Measurements from ENCODE around the gene ZNF343. TPM values are rescaled to one million over a fixed set of nuclear protein-coding genes. Genes with fewer than 3 reads are reported as not detected.
"Not testable (repeated sequence)": the region's sequence is repeated elsewhere in the genome, so short reads cannot be mapped to it uniquely, and the experiment has no call there.

The ZNF343 gene
- total RNA-seq, 4 donors from 2014 or later: 6.8 to 14.8 (median 8.4) TPM

- no peak for DNase-seq (ENCODE audit: low spot score)
- TF ChIP-seq CTCF (IDR thresholded peaks at IDR 0.05): no peak
- no peak for ATAC-seq (ENCODE audit: low FRiP score)
These were observed 710 bp upstream of the ZNF343 start for GRCh38 chr20:2509468-2509781.

GRCh38 chr20:2507875-2508630 lies 662 bp downstream of the ZNF343 start:
- no peak for TF ChIP-seq CTCF (IDR thresholded peaks at IDR 0.05)
- ATAC-seq (ENCODE audit: low FRiP score) (peak; percentile 33), DNase-seq (ENCODE audit: low spot score) (no peak)

DNA sequence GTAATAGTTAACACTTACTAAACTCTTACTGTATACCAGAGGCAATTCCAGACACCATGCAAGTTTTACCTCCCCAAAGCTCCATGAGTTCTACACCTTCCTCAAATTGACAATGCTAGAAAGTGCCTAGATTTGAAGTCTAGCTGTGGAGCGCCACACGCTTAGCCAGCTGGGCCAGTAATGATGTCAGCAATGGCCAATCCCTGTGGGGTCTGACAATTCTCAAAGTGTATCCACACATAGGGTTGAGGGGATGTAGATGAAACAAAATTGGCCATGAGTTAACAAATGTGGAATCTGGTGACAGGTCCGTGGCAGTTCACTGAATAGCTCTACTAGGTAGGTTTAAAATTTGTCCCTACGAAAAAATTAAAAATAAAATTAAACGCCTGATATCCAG lies 1.3 kb downstream of the ZNF343 start:
- no peak for DNase-seq (ENCODE audit: low spot score)
- no peak for TF ChIP-seq CTCF (IDR thresholded peaks at IDR 0.05)
- no peak for ATAC-seq (ENCODE audit: low FRiP score)

DNA sequence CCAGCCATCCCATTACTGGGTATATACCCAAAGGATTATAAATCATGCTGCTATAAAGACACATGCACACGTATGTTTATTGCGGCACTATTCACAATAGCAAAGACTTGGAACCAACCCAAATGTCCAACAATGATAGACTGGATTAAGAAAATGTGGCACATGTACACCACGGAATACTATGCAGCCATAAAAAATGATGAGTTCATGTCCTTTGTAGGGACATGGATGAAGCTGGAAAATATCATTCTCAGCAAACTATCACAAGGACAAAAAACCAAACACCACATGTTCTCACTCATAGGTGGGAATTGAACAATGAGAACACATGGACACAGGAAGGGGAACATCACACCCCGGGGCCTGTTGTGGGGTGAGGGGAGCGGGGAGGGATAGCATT lies 2.3 kb downstream of the ZNF343 start:
- DNase-seq (ENCODE audit: low spot score); ATAC-seq (ENCODE audit: low FRiP score): not testable (repeated sequence)

DNA sequence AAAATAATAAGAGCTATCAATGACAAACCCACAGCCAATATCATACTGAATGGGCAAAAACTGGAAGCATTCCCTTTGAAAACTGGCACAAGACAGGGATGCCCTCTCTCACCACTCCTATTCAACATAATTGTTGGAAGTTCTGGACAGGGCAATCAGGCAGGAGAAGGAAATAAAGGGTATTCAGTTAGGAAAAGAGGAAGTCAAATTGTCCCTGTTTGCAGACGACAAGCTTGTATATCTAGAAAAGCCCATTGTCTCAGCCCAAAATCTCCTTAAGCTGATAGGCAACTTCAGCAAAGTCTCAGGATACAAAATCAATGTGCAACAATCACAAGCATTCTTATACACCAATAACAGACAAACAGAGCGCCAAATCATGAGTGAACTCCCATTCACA lies 3.9 kb downstream of the ZNF343 start:
- ATAC-seq (ENCODE audit: low FRiP score): not testable (repeated sequence)

DNA sequence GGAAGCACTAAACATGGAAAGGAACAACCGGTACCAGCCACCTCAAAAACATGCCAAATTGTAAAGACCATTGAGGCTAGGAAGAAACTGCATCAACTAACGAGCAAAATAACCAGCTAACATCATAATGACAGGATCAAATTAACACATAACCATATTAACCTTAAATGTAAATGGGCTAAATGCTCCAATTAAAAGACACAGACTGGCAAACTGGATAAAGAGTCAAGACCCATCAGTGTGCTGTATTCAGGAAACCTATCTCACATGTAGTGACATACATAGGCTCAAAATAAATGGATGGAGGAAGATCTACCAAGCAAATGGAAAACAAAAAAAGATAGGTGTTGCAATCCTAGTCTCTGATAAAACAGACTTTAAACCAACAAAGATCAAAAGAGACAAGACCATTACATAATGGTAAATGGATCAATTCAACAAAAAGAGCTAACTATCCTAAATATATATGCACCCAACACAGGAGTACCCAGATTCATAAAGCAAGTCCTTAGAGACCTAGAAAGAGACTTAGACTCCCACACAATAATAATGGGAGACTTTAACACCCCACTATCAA lies 5.8 kb downstream of the ZNF343 start:
- not testable (repeated sequence) for ATAC-seq (ENCODE audit: low FRiP score); DNase-seq (ENCODE audit: low spot score)

More for the DNA sequence above, 3.9 kb downstream of the ZNF343 start:
- not testable (repeated sequence) for DNase-seq (ENCODE audit: low spot score)

- DNase-seq (ENCODE audit: low spot score): no peak
- no peak for ATAC-seq (ENCODE audit: low FRiP score)
- TF ChIP-seq CTCF (IDR thresholded peaks at IDR 0.05): no peak
These were observed 23.1 kb downstream of the ZNF343 start for GRCh38 chr20:2485661-2486060.

- TF ChIP-seq CTCF (IDR thresholded peaks at IDR 0.05): no peak
- ATAC-seq (ENCODE audit: low FRiP score) (no peak), DNase-seq (ENCODE audit: low spot score) (no peak)
These were observed 23.6 kb downstream of the ZNF343 start for GRCh38 chr20:2485080-2485479.

Measured in omental fat pad (tissue), 4 donors.